B cell (primary cell): ENCODE results near the gene GCNT2. TPM values are rescaled to one million over a fixed set of nuclear protein-coding genes. Genes with fewer than 3 reads are reported as not detected.

Experiments
- ATAC-seq: fragments of 200-7000 bp; cut with Tn5 transposase; one replicate; pipeline ENCODE4 v1.10.0; 2021; ENCODE audit warnings: low read depth, mild to moderate bottlenecking, moderate number of reproducible peaks, moderate library complexity
- CTCF ChIA-PET: fragments of 350-600 bp; sonication (Branson Sonifier 250); formaldehyde crosslinking; loops from one replicate; lab custom pipeline; 2021; ENCODE audit warnings: antibody characterized with exemption, inconsistent platforms; lab: Charles Lee
- POLR2A ChIA-PET: fragments of 350-600 bp; sonication (Branson Sonifier 250); formaldehyde crosslinking; loops from one replicate; lab custom pipeline; 2021; ENCODE audit warnings: antibody characterized with exemption; lab: Charles Lee
- DNase-seq: peaks from one replicate; pipeline ENCODE4 v3.0.0; 2013
- H2AFZ ChIP-seq: 2 replicates; pipeline ENCODE4 v1.6.1; 2012; ENCODE audit warnings: mild to moderate bottlenecking, low read depth, low read length; ENCODE audit not compliant: insufficient read depth, poor library complexity, severe bottlenecking
- H3K27ac ChIP-seq, 2 donors: 1 replicate in 1 of 2; 2 replicates in 1 of 2; pipeline ENCODE4 v1.5.1; 2012 to 2013; ENCODE audit warnings: low read length in 2 of 2, mild to moderate bottlenecking in 2 of 2, moderate library complexity in 1 of 2
- H3K27me3 ChIP-seq, 4 experiments: fragments of 200-600 bp in 1 of 4; sonication (generic) in 1 of 4; replicated peaks in 1 of 4; 1 replicate in 2 of 4; 2 replicates in 2 of 4; pipeline versions ENCODE4 v1.6.1 to v1.7.0; 2013 to 2016; ENCODE audit warnings: low read length in 3 of 4, mild to moderate bottlenecking in 2 of 4, mixed read lengths in 1 of 4, moderate library complexity in 1 of 4; ENCODE audit not compliant: insufficient read depth in 4 of 4, control insufficient read depth in 3 of 4; ENCODE audit errors: control extremely low read depth in 1 of 4
- H3K36me3 ChIP-seq, 2 experiments: replicated peaks in 1 of 2; 1 replicate in 1 of 2; 2 replicates in 1 of 2; pipeline versions ENCODE4 v1.6.1 to v1.7.1; 2013; ENCODE audit warnings: low read length in 1 of 2; ENCODE audit not compliant: insufficient read depth in 2 of 2, control insufficient read depth in 1 of 2; ENCODE audit errors: control extremely low read depth in 1 of 2, extremely low read depth in 1 of 2
- H3K4me1 ChIP-seq, 2 donors: fragments of 200-600 bp in 1 of 2; sonication (generic) in 1 of 2; 1 replicate in 1 of 2; 2 replicates in 1 of 2; pipeline versions ENCODE4 v1.5.1 to v1.6.1; 2013 to 2017; ENCODE audit warnings: low read length in 2 of 2; ENCODE audit not compliant: control insufficient read depth in 2 of 2, insufficient read depth in 2 of 2
- H3K4me2 ChIP-seq: replicated peaks from 2 replicates; pipeline ENCODE3; 2012; ENCODE audit warnings: mild to moderate bottlenecking, low read depth, low read length; ENCODE audit not compliant: poor library complexity, severe bottlenecking
- H3K4me3 ChIP-seq, 5 experiments: fragments of 200-600 bp in 1 of 5; sonication (generic) in 1 of 5; 1 replicate in 3 of 5; 2 replicates in 2 of 5; pipeline versions ENCODE4 v1.5.1 to v1.7.0; 2011 to 2016; ENCODE audit warnings: low read length in 4 of 5, mild to moderate bottlenecking in 4 of 5, low read depth in 2 of 5, control low read depth in 1 of 5, moderate library complexity in 1 of 5; ENCODE audit not compliant: insufficient read depth in 1 of 5; ENCODE audit errors: control extremely low read depth in 1 of 5, extremely low read depth in 1 of 5
- H3K79me2 ChIP-seq: fragments of 200-600 bp; sonication (generic); one replicate; pipeline ENCODE4 v1.6.0; 2016; ENCODE audit warnings: low read length; ENCODE audit not compliant: control insufficient read depth, insufficient read depth
- H3K9ac ChIP-seq: fragments of 200-600 bp; sonication (generic); 2 replicates; pipeline ENCODE4 v1.6.1; 2017; ENCODE audit warnings: mild to moderate bottlenecking, low read length, moderate library complexity
- H3K9me3 ChIP-seq, 3 donors: one replicate each; pipeline versions ENCODE4 v1.6.1 to v1.7.1; 2013; ENCODE audit warnings: low read length in 2 of 3; ENCODE audit not compliant: control insufficient read depth in 2 of 3, insufficient read depth in 1 of 3; ENCODE audit errors: control extremely low read depth in 1 of 3
- H4K20me1 ChIP-seq: 2 replicates; pipeline ENCODE4 v1.6.0; 2012; ENCODE audit warnings: mild to moderate bottlenecking, low read length; ENCODE audit not compliant: insufficient read depth, control insufficient read depth, poor library complexity, severe bottlenecking
- H3K27ac Mint-ChIP-seq: one replicate; pipeline ENCODE4 v1.8.0; 2021; ENCODE audit warnings: mixed read lengths
- H3K27me3 Mint-ChIP-seq: one replicate; pipeline ENCODE4 v1.8.0; 2021; ENCODE audit warnings: mixed read lengths
- H3K4me1 Mint-ChIP-seq: one replicate; pipeline ENCODE4 v1.8.0; 2021; ENCODE audit warnings: mixed read lengths
- H3K4me3 Mint-ChIP-seq: one replicate; pipeline ENCODE4 v1.8.0; 2021; ENCODE audit warnings: mixed read lengths
- H3K9me3 Mint-ChIP-seq: one replicate; pipeline ENCODE4 v1.8.0; 2022; ENCODE audit warnings: mixed read lengths; ENCODE audit not compliant: insufficient read depth
- CTCF ChIP-seq: fragments of 200-600 bp; IDR thresholded peaks from one replicate; pipeline ENCODE4 v1.8.0; 2022; ENCODE audit warnings: antibody characterized with exemption, mild to moderate bottlenecking
- EZH2 ChIP-seq: IDR thresholded peaks from 2 replicates; pipeline ENCODE4 v1.6.1; 2012; ENCODE audit warnings: borderline replicate concordance, low read depth, mild to moderate bottlenecking, moderate library complexity, low read length; ENCODE audit not compliant: insufficient read depth, poor library complexity, severe bottlenecking
- WGBS: methylation state at CpG from one replicate; pipeline ENCODE4 v1.1.5; 2013; ENCODE audit warnings: missing lambda C conversion rate; ENCODE audit not compliant: insufficient coverage; 5-methylcytosine and 5-hydroxymethylcytosine counted together
- intact Hi-C: fragments of 100-400 bp; cut with micrococcal nuclease; formaldehyde crosslinking; loops from one replicate; pipeline ENCODE4 v1.10.0; 2022
- polyA plus RNA-seq: library from polyadenylated mRNA; depleted of rRNA; stranded (reverse); fragments of >200 nt; gene quantifications from 2 replicates; pipeline ENCODE4 v1.2.3, GENCODE V29; 2012
- total RNA-seq, 2 donors: library from RNA; stranded (reverse); fragments of 120-200 nt in 1 of 2; gene quantifications; 1 replicate in 1 of 2; 2 replicates in 1 of 2; pipeline versions ENCODE4 v1.2.3 to v1.2.4, GENCODE V29; 2013 to 2022

The GCNT2 gene
- total and polyA plus RNA-seq, 2 donors (not counting 1 experiment from before 2014, with no cell fraction given), result 6.8 to 32.1 TPM

- Histone ChIP-seq H3K27me3 (no peaks in the 10 kb centered on the region), H3K79me2 (peaks cover 15% of the 10 kb centered on the region), H3K4me3 (no peak overlapping the region), H2AFZ (no peak overlapping the region), H3K27ac (no peak overlapping the region), H3K4me1 (no peaks in the 10 kb centered on the region), H3K9ac (no peak overlapping the region), H3K9me3 (peaks cover 0 to 6% (median 0%) of the 10 kb centered on the region in 3 donors), H4K20me1 (peaks cover 15% of the 10 kb centered on the region), H3K4me2 (no peak overlapping the region), H3K36me3 (peaks cover 0 to 9% of the 10 kb centered on the region in 2 experiments)
- Mint-ChIP-seq H3K9me3 (no peaks in the 10 kb centered on the region), H3K27ac (no peak overlapping the region), H3K4me1 (peaks cover 7% of the 10 kb centered on the region), H3K4me3 (no peak overlapping the region), H3K27me3 (no peaks in the 10 kb centered on the region)
- CTCF ChIA-PET, result interaction anchor here (1.0 kb wide), 1 partner anchor 139 kb away, joined by 3 read pairs; no protein-coding TSS in a partner anchor
- intact Hi-C loops, result no loop called here
- ATAC-seq (no peak), DNase-seq (no peak)
- 97% methylated on average over 37 of the region's 42 CpGs for WGBS
- POLR2A ChIA-PET, result no interaction called here
- TF ChIP-seq EZH2 (no peak), CTCF (no peak)
These were observed 96.0 kb downstream of the GCNT2 start for GRCh38 chr6:10617008-10617696.

- H3K27me3 Mint-ChIP-seq, result no peaks in the 10 kb centered on the region
- no peak overlapping the region for H3K4me2 ChIP-seq
- TF ChIP-seq CTCF (no peak), EZH2 (no peak)
- H3K9me3 ChIP-seq, result peaks cover 0 to 6% (median 0%) of the 10 kb centered on the region in 3 donors
- H3K36me3 ChIP-seq, result peaks cover 0 to 12% of the 10 kb centered on the region in 2 experiments
- no peak overlapping the region for H3K4me3 ChIP-seq
- POLR2A ChIA-PET, result no interaction called here
- H3K4me1 ChIP-seq, result no peaks in the 10 kb centered on the region
- no CpG with 5 or more reads among the region's 3 CpGs for WGBS
- H3K27ac Mint-ChIP-seq, result no peak overlapping the region
- H3K27me3 ChIP-seq, result no peaks in the 10 kb centered on the region
- no peak overlapping the region for H3K4me3 Mint-ChIP-seq
- peaks cover 7% of the 10 kb centered on the region for H3K4me1 Mint-ChIP-seq
- no peak for ATAC-seq
- no peak overlapping the region for H3K9ac ChIP-seq
- intact Hi-C loops, result no loop called here
- H3K27ac ChIP-seq, result no peak overlapping the region
- peaks cover 8% of the 10 kb centered on the region for H3K79me2 ChIP-seq
- DNase-seq, result no peak
- CTCF ChIA-PET, result interaction anchor here (1.0 to 1.9 kb wide), 3 partner anchors 108 to 475 kb away, joined by 3 to 11 read pairs (median 3); partner anchors contain the start of gene SMIM13
- peaks cover 15% of the 10 kb centered on the region for H4K20me1 ChIP-seq
- no peak overlapping the region for H2AFZ ChIP-seq
- H3K9me3 Mint-ChIP-seq, result peaks cover under 1% of the 10 kb centered on the region
These were observed 97.3 kb downstream of the GCNT2 start for GRCh38 chr6:10618409-10618808.
